OCI-LY3 (cell line): ENCODE data around the gene TCN2.
A peak's percentile ranks its signal among the peaks of the same experiment; 100 is the strongest.

ENCODE experiments used
- H2AFZ ChIP-seq: fragments of 200-600, 300-600 bp; shearing (Covaris generic); 2 replicates; pipeline ENCODE4 v1.6.0; 2014; ENCODE audit warnings: antibody characterized with exemption, low read depth, low read length
- H3K27ac ChIP-seq: fragments of 200-600, 300-600 bp; sonication (generic); 2 replicates; pipeline ENCODE4 v1.5.1; 2014; ENCODE audit warnings: mild to moderate bottlenecking, low read length, moderate library complexity, mixed read lengths
- H3K27me3 ChIP-seq: fragments of 200-600, 300-600 bp; sonication (generic); 2 replicates; pipeline ENCODE4 v1.6.1; 2014; ENCODE audit warnings: low read depth, low read length, mixed read lengths
- H3K36me3 ChIP-seq: fragments of 200-600, 300-600 bp; sonication (generic); replicated peaks from 2 replicates; pipeline ENCODE3; 2014; ENCODE audit warnings: low read depth, low read length, mixed read lengths
- H3K4me1 ChIP-seq: fragments of 300-600, 200-600 bp; sonication (generic); 2 replicates; pipeline ENCODE4 v1.6.1; 2014; ENCODE audit warnings: low read length, mixed read lengths
- H3K4me2 ChIP-seq: fragments of 200-600, 300-600 bp; sonication (generic); 2 replicates; pipeline ENCODE4 v1.6.1; 2014; ENCODE audit warnings: low read length, mixed read lengths
- H3K4me3 ChIP-seq: fragments of 300-600, 200-600 bp; sonication (generic); 2 replicates; pipeline ENCODE4 v1.5.1; 2014; ENCODE audit warnings: antibody characterized with exemption, mild to moderate bottlenecking, low read length, moderate library complexity
- H3K79me2 ChIP-seq: fragments of 300-600, 200-600 bp; shearing (Covaris generic); 2 replicates; pipeline ENCODE4 v1.6.1; 2014; ENCODE audit warnings: mild to moderate bottlenecking, low read length, mixed read lengths
- H3K9ac ChIP-seq: fragments of 300-600, 200-600 bp; shearing (Covaris generic); 2 replicates; pipeline ENCODE4 v1.6.0; 2014; ENCODE audit warnings: mild to moderate bottlenecking, low read length, moderate library complexity
- H3K9me3 ChIP-seq: fragments of 200-600, 300-600 bp; shearing (Covaris generic); 2 replicates; pipeline ENCODE4 v1.6.1; 2014; ENCODE audit warnings: low read length, mixed read lengths; ENCODE audit not compliant: insufficient read depth
- H4K20me1 ChIP-seq: fragments of 200-600, 300-600 bp; sonication (generic); 2 replicates; pipeline ENCODE4 v1.6.1; 2016; ENCODE audit warnings: low read length, mixed read lengths; ENCODE audit not compliant: insufficient read depth
- CTCF ChIP-seq: fragments of 200-600, 300-600 bp; sonication (generic); IDR thresholded peaks from 2 replicates; pipeline ENCODE4 v1.5.1; 2014; ENCODE audit warnings: antibody characterized with exemption, low read length, low read depth
- EZH2phosphoT487 ChIP-seq: fragments of 200-600 bp; shearing (Covaris generic); IDR thresholded peaks from 2 replicates; pipeline ENCODE4 v1.6.1; 2018; ENCODE audit warnings: antibody characterized with exemption, mixed run types, low read depth

Gene TCN2

GRCh38 chr22:30601464-30601863 is 5.5 kb upstream of the TCN2 start:
- H4K20me1 ChIP-seq: no peaks in the 10 kb centered on the region
- TF ChIP-seq EZH2phosphoT487: no peak
- no peak for TF ChIP-seq CTCF
- H3K27ac ChIP-seq: no peak overlapping the region
- H3K9me3 ChIP-seq: no peaks in the 10 kb centered on the region
- H3K79me2 ChIP-seq: no peaks in the 10 kb centered on the region
- H3K36me3 ChIP-seq: no peaks in the 10 kb centered on the region
- no peak overlapping the region for H3K9ac ChIP-seq
- H3K4me3 ChIP-seq: no peak overlapping the region
- H2AFZ ChIP-seq: no peak overlapping the region
- H3K4me1 ChIP-seq: peaks cover 14% of the 10 kb centered on the region
- H3K4me2 ChIP-seq: no peak overlapping the region
- no peaks in the 10 kb centered on the region for H3K27me3 ChIP-seq

DNA sequence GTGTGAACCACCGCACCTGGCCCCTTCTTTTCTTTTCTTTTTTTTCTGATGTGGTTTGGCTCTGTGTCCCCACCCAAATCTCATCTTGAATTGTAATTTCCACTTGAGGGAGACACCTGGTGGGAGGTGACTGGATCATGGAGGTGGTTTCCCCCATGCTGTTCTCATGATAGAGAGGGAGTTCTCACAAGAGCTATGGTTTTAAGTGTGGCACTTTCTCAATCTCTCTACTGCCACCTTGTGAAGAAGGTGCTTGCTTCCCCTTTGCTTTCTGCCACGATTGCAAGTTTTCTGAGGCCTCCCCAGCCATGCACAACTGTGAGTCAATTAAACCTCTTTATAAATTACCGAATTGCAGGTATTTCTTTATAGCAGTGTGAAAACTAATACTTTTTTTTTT is 4.9 kb upstream of the TCN2 start:
- TF ChIP-seq EZH2phosphoT487 (no peak), CTCF (peak; percentile 45)
- no peak overlapping the region for H3K4me3 ChIP-seq
- H3K9me3 ChIP-seq: no peaks in the 10 kb centered on the region
- H3K9ac ChIP-seq: no peak overlapping the region
- no peaks in the 10 kb centered on the region for H3K36me3 ChIP-seq
- no peaks in the 10 kb centered on the region for H3K79me2 ChIP-seq
- H3K4me1 ChIP-seq: peaks cover 14% of the 10 kb centered on the region
- H3K27me3 ChIP-seq: no peaks in the 10 kb centered on the region
- no peak overlapping the region for H2AFZ ChIP-seq
- H4K20me1 ChIP-seq: no peaks in the 10 kb centered on the region
- no peak overlapping the region for H3K4me2 ChIP-seq
- H3K27ac ChIP-seq: no peak overlapping the region

GRCh38 chr22:30603801-30604200 is 3.2 kb upstream of the TCN2 start:
- no peaks in the 10 kb centered on the region for H3K9me3 ChIP-seq
- H3K27me3 ChIP-seq: no peaks in the 10 kb centered on the region
- no peak overlapping the region for H3K4me2 ChIP-seq
- H3K9ac ChIP-seq: no peak overlapping the region
- no peak for TF ChIP-seq EZH2phosphoT487
- TF ChIP-seq CTCF: no peak
- no peaks in the 10 kb centered on the region for H3K36me3 ChIP-seq
- H3K79me2 ChIP-seq: no peaks in the 10 kb centered on the region
- H2AFZ ChIP-seq: no peak overlapping the region
- no peaks in the 10 kb centered on the region for H4K20me1 ChIP-seq
- no peak overlapping the region for H3K27ac ChIP-seq
- no peak overlapping the region for H3K4me3 ChIP-seq
- peaks cover 32% of the 10 kb centered on the region for H3K4me1 ChIP-seq

GRCh38 chr22:30604723-30605122 is 2.3 kb upstream of the TCN2 start:
- Histone ChIP-seq H3K27ac (no peak overlapping the region), H3K36me3 (no peaks in the 10 kb centered on the region), H3K27me3 (no peaks in the 10 kb centered on the region), H3K9me3 (no peaks in the 10 kb centered on the region), H3K9ac (no peak overlapping the region), H4K20me1 (no peaks in the 10 kb centered on the region), H3K4me3 (no peak overlapping the region), H3K4me1 (peaks cover 41% of the 10 kb centered on the region), H3K4me2 (no peak overlapping the region), H3K79me2 (no peaks in the 10 kb centered on the region), H2AFZ (no peak overlapping the region)
- TF ChIP-seq CTCF (no peak), EZH2phosphoT487 (no peak)
